ENCODE measurements around the gene GNAO1.
A peak's percentile ranks its signal among the peaks of the same experiment; 100 is the strongest.

- TF ChIP-seq EZH2 (conservative IDR thresholded peaks at IDR 0.05; ENCODE audit: low read depth, low read length) (no peak), ZNF335 (CRISPR knock-in tag; IDR thresholded peaks at IDR 0.05) (no peak), CREB1 (IDR thresholded peaks at IDR 0.05) (no peak), CREB1 (CRISPR knock-in tag; IDR thresholded peaks at IDR 0.05) (no peak), HOXA7 (CRISPR knock-in tag; IDR thresholded peaks at IDR 0.05) (0 out of 2 replicates have a peak, but pooled peaks have one; percentile 59), NFKB2 (CRISPR knock-in tag; IDR thresholded peaks at IDR 0.05; ENCODE audit: borderline replicate concordance) (no peak; the same call in 1 of the 2 replicates), POLR2AphosphoS5 (IDR thresholded peaks at IDR 0.05; ENCODE audit: low read depth, low read length) (no peak), PATZ1 (CRISPR knock-in tag; IDR thresholded peaks at IDR 0.05) (peak; percentile 62), REST (IDR thresholded peaks at IDR 0.05; ENCODE audit: borderline replicate concordance in 1 of 2, low read depth in 1 of 2, low read length in 2 of 2) (no peak), POLR2A (IDR thresholded peaks at IDR 0.05; ENCODE audit: insufficient read depth in 1 of 2, low read depth in 2 of 2, low read length in 2 of 2) (no peak), IRF2 (CRISPR knock-in tag; IDR thresholded peaks at IDR 0.05) (no peak)
These were observed 126.9 kb downstream of the GNAO1 start for GRCh38 chr16:56317998-56318826.

All from HepG2 (cell line).